Vagina (tissue), 2 donors: ENCODE measurements around the gene HOXD4. TPM values are rescaled to one million over a fixed set of nuclear protein-coding genes. Genes with fewer than 3 reads are reported as not detected.

Source experiments
- DNase-seq, 2 donors: peaks; one replicate each; pipeline ENCODE4 v3.0.0-alpha.2; 2017; ENCODE audit errors: extremely low spot score in 2 of 2
- H3K27ac ChIP-seq: fragments of 200-600 bp; sonication (generic); one replicate; pipeline ENCODE4 v1.5.1; 2019
- H3K27me3 ChIP-seq: fragments of 200-600 bp; sonication (generic); one replicate; pipeline ENCODE4 v1.5.1; 2019
- H3K36me3 ChIP-seq, 2 donors: fragments of 200-600 bp; sonication (generic); one replicate each; pipeline ENCODE4 v1.5.1; 2017 to 2019
- H3K4me1 ChIP-seq: fragments of 200-600 bp; sonication (generic); one replicate; pipeline ENCODE4 v1.5.1; 2019
- H3K4me3 ChIP-seq, 2 donors: fragments of 200-600 bp; sonication (generic); 1 replicate in 1 of 2; 2 replicates in 1 of 2; pipeline ENCODE4 v1.5.1; 2016 to 2019
- H3K9me3 ChIP-seq: fragments of 200-600 bp; sonication (generic); one replicate; pipeline ENCODE4 v1.5.1; 2019
- CTCF ChIP-seq, 3 experiments: fragments of 450-650 bp in 2 of 3; fragments of 200-600 bp in 1 of 3; sonication (generic) in 1 of 3; IDR thresholded peaks; one replicate each; pipeline ENCODE4 v1.5.1; 2017 to 2019; ENCODE audit warnings: antibody characterized with exemption in 3 of 3, mild to moderate bottlenecking in 2 of 3, moderate library complexity in 2 of 3
- POLR2A ChIP-seq, 2 donors: fragments of 450-650 bp; IDR thresholded peaks; one replicate each; pipeline ENCODE4 v1.6.1; 2017; ENCODE audit warnings: antibody characterized with exemption in 2 of 2, mild to moderate bottlenecking in 2 of 2, moderate library complexity in 2 of 2
- POLR2AphosphoS5 ChIP-seq, 2 donors: sonication (generic); formaldehyde crosslinking; IDR thresholded peaks; one replicate each; pipeline ENCODE4 v1.9.0; 2017; ENCODE audit warnings: antibody characterized with exemption in 2 of 2, mild to moderate bottlenecking in 2 of 2, low read depth in 1 of 2; ENCODE audit not compliant: insufficient read depth in 1 of 2
- intact Hi-C: fragments of 100-400 bp; cut with DNase I; formaldehyde crosslinking; loops from one replicate; pipeline ENCODE4 v1.15.1; 2023
- total RNA-seq: library from RNA; depleted of rRNA; stranded (reverse); fragments of >200 nt; gene quantifications from one replicate; pipeline ENCODE4 v1.2.3, GENCODE V29; 2016

Gene HOXD4
- total RNA-seq, 1 donor from 2014 or later, result 4.9 TPM

GRCh38 chr2:176142281-176142680 is 9.1 kb upstream of the HOXD4 start:
- Histone ChIP-seq H3K4me1 (peaks cover 11% of the 10 kb centered on the region), H3K36me3 (no peaks in the 10 kb centered on the region), H3K4me3 (no peak overlapping the region), H3K27ac (no peak overlapping the region), H3K9me3 (no peaks in the 10 kb centered on the region), H3K27me3 (no peaks in the 10 kb centered on the region)
- intact Hi-C loops, result loop anchor here (5.0 kb wide), 1 partner anchor 315 kb away; no protein-coding TSS in a partner anchor
- no peak for DNase-seq
- TF ChIP-seq POLR2AphosphoS5 (IDR thresholded peaks at IDR 0.05; ENCODE audit: insufficient read depth in 1 of 2, low read depth in 1 of 2) (no peak), CTCF (IDR thresholded peaks at IDR 0.05) (no peak), POLR2A (IDR thresholded peaks at IDR 0.05) (no peak)

- no peaks in the 10 kb centered on the region for H3K9me3 ChIP-seq
- intact Hi-C loops, result no loop called here
- H3K36me3 ChIP-seq, result no peaks in the 10 kb centered on the region
- H3K4me1 ChIP-seq, result peaks cover 8% of the 10 kb centered on the region
- no peaks in the 10 kb centered on the region for H3K27me3 ChIP-seq
- H3K27ac ChIP-seq, result no peak overlapping the region
- no peak overlapping the region for H3K4me3 ChIP-seq
- no peak for TF ChIP-seq POLR2A (IDR thresholded peaks at IDR 0.05)
- TF ChIP-seq POLR2AphosphoS5 (IDR thresholded peaks at IDR 0.05; ENCODE audit: insufficient read depth in 1 of 2, low read depth in 1 of 2), result no peak
- TF ChIP-seq CTCF (IDR thresholded peaks at IDR 0.05), result no peak
- no peak for DNase-seq
Measured at GRCh38 chr2:176145085-176145969, 6.0 kb upstream of the HOXD4 start.

- Histone ChIP-seq H3K36me3 (no peaks in the 10 kb centered on the region), H3K4me1 (peaks cover under 1% of the 10 kb centered on the region), H3K27me3 (no peaks in the 10 kb centered on the region), H3K4me3 (no peak overlapping the region), H3K27ac (no peak overlapping the region), H3K9me3 (no peaks in the 10 kb centered on the region)
- no peak for DNase-seq
- intact Hi-C loops, result no loop called here
- no peak for TF ChIP-seq POLR2A (IDR thresholded peaks at IDR 0.05)
- TF ChIP-seq POLR2AphosphoS5 (IDR thresholded peaks at IDR 0.05; ENCODE audit: insufficient read depth in 1 of 2, low read depth in 1 of 2), result no peak
- TF ChIP-seq CTCF (IDR thresholded peaks at IDR 0.05), result no peak
Measured at GRCh38 chr2:176146101-176146500, 5.2 kb upstream of the HOXD4 start.

DNA sequence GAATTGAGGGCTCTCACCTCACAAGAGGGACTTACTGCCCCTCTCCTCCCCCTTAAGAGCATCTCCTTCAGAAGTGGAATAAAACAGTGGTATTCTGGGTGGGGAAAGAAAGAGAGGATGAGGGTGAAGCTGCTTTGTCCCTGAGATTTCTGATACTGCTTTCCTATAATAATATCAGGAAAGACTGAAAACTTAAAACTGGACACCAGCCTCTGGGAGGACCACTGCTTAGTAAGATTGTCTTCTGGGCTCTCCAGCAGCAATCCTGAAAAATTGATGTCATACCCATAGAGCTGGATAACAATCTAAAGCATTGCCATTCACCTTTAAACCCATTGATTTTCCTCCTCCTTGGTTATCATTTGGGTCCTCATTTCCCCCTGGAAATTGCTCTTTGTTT is 4.7 kb upstream of the HOXD4 start:
- H3K27ac ChIP-seq, result no peak overlapping the region
- no peak overlapping the region for H3K4me3 ChIP-seq
- no peak for DNase-seq
- no peaks in the 10 kb centered on the region for H3K27me3 ChIP-seq
- TF ChIP-seq POLR2A (IDR thresholded peaks at IDR 0.05) (no peak), POLR2AphosphoS5 (IDR thresholded peaks at IDR 0.05; ENCODE audit: insufficient read depth in 1 of 2, low read depth in 1 of 2) (no peak), CTCF (IDR thresholded peaks at IDR 0.05) (no peak)
- no peaks in the 10 kb centered on the region for H3K36me3 ChIP-seq
- no peaks in the 10 kb centered on the region for H3K9me3 ChIP-seq
- no peaks in the 10 kb centered on the region for H3K4me1 ChIP-seq
- intact Hi-C loops, result no loop called here

- TF ChIP-seq CTCF (IDR thresholded peaks at IDR 0.05) (no peak), POLR2AphosphoS5 (IDR thresholded peaks at IDR 0.05; ENCODE audit: insufficient read depth in 1 of 2, low read depth in 1 of 2) (no peak), POLR2A (IDR thresholded peaks at IDR 0.05) (no peak)
- intact Hi-C loops, result no loop called here
- H3K9me3 ChIP-seq, result no peaks in the 10 kb centered on the region
- H3K36me3 ChIP-seq, result no peaks in the 10 kb centered on the region
- no peak overlapping the region for H3K4me3 ChIP-seq
- H3K27ac ChIP-seq, result no peak overlapping the region
- H3K27me3 ChIP-seq, result no peaks in the 10 kb centered on the region
- no peak for DNase-seq
- H3K4me1 ChIP-seq, result no peaks in the 10 kb centered on the region
Measured at GRCh38 chr2:176147210-176147799, 4.0 kb upstream of the HOXD4 start.
